Activated CD4-positive, CD25-positive, alpha-beta regulatory T cell treated with anti-CD3 and anti-CD28 coated beads, Interleukin-2, amount 50 U/mL, for 16 hours (primary cell): ENCODE measurements around the gene BAZ2B.

Source experiments
- DNase-seq: peaks from one replicate; pipeline ENCODE4 v3.0.0-alpha.2; 2020; ENCODE audit warnings: low read depth, low spot score

Gene BAZ2B

GRCh38 chr2:159615367-159616285 lies 722 bp downstream of the BAZ2B start:
- no peak for DNase-seq

GRCh38 chr2:159614534-159615366 lies 1.6 kb downstream of the BAZ2B start:
- DNase-seq, result no peak

DNA sequence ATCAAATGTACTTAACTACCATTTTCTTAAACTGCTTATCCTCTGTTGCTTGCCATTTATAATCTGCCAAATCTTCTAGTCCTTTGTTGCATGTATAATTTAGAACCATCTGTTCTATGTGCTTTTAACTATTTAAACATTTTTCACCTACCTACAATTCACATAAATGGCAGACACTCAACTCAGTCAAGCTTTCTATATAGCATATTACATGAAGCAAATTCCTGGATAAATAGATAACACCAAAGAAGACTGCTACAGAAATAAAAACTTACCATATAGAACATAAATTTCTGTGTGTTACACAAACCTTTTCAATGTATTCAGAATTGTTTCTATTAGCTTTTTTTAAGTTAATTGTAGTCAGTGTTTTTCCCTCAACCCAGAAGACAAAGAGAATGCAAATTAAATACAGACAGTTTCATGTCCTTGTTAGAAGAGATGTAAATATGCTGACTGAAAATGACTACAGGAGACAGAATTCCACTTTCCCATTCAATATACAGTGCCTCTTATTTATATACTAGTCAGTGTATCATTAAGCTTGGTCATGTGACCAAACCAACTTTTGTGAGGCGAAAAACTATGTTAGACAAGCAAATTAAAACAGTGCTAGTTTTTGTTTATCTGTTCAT lies 2.6 kb downstream of the BAZ2B start:
- DNase-seq, result no peak

DNA sequence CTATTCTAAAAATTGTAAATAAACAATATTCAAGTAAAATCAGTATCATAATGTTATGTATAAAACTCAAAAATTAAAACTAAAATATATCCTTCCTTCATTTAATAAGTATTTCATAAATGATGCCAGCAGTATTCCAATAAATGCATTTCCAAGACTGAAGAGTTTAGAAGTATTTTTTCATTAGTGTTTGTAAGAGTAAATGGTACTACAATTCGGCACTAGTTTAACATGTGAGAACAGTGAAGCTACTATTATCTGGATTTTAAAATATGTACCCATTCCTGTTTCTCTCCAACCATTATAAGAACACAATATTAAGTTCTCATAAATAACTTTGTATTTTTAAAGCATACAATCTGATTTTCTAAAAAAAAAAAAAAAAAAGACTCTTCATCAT lies 3.3 kb downstream of the BAZ2B start:
- no peak for DNase-seq

DNA sequence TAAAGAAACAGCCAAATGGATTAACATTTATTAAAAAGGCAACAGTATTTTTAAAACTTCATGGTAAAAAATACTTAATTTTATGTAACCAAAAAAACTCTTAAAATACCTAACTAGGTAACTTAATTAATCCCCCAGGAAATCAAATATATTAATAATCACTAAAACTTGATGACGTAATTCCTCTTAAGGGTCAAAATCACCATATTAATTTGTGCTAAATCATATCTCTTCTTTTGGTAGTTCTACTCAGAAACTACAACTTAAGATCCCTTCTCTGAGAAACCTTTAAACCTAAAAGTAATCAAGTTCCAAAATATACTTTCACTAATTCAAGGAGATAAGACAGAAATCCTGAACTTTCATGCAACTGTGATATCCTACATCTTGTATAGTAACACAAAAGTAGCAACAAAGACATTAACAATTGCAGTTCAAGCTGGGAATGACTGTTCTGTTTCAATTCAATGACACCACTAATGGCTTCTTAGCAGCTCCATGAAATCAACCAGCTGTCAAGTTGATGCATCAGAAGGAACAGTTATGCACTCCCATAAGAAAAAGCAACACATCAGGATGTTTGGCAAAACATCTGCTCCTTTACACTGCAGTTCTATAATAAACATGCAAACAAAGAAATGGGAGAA lies 4.0 kb downstream of the BAZ2B start:
- no peak for DNase-seq

DNA sequence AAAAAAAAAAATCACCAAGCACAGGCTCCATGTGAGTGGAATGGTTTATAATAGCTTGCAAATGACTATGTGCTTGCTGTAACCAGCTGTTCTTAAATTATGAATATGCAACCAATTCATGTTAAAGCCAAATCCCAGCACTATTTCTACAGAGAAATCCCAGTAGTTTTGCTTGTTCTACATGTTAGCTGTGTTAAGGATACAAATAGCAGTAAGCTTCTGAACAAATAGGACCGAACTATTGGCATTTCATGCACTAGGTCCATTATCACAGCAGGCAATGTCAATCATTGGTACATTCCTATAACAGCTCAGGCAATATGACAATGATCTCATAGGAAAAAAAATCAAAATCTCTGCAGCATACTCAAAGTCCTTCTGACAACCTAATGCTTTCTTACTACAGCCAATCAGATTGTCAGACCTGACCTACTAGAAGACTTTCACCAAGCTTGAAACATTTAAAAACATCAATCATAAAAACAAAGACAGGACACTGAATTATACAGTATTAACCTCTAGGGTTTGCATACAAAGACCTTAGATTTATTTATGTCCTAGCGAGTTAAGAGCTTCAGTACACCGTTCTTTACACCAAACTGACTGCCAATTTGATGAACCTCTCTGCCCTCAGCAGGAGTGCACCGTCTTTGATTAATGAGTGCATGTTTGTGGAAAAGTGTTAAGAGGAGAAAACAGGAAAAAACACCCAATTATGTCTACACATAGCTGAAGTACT lies 6.4 kb downstream of the BAZ2B start:
- no peak for DNase-seq

DNA sequence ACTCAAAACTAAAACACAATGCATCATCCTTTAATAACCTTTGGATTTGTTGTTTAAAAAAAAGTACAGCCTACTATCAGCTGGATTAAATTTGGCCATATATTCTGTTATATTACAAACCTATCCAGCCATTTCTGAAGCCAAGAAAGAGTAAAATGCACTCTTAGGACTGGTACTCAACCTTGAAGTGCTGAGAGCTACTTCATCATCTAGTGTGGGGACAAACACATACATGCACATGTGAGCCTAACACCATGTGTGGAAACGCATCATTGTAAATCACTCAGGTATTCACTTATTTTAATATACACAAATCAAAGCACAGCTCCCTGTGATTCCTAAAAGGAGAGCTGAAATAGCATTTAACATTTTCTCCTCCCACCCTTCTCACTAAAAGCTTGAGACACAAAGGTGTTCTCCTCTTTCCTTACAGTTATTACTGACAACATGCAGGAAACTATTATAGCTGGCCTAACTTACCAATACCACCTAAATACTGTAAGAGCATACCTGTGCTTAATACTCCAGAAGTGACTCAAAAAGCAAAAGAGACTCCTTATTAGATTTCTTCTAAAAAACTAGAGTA lies 7.5 kb downstream of the BAZ2B start:
- DNase-seq, result no peak

DNA sequence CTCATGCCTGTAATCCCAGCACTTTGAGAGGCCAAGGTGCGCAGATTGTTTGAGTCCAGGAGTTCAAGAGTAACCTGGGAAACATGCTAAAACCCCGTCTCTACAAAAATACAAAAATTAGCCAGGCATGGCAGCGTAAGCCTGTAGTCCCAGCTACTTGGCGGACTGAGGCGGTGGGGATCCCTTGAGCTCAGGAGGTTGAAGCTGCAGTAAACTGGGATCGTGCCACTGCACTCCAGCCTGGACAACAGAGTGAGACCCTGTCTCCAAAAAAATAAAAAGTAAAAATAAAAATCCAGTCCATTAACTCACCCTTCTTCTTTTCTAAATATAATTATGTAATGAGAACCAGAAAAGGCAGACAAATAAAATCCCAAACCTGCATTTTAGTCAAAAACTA lies 8.2 kb downstream of the BAZ2B start:
- no peak for DNase-seq

DNA sequence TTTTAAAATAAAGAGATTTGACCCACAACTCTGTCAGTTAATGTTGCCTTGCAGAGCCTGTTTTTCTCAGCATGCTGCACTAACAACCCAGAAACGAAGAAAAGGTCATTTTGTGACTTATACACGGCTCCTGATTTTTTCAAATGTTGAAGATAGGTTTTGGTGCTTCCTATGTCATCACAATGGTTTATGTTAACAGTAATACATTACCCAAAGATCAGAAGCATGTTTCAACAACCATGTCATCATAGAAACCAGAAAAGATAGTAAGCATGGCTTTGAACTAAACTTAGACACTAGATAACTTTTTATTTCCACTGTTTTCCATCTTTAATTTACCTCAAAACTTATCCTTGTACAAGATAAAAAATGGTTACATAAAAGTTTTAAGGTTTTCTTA lies 10.1 kb downstream of the BAZ2B start:
- no peak for DNase-seq

DNA sequence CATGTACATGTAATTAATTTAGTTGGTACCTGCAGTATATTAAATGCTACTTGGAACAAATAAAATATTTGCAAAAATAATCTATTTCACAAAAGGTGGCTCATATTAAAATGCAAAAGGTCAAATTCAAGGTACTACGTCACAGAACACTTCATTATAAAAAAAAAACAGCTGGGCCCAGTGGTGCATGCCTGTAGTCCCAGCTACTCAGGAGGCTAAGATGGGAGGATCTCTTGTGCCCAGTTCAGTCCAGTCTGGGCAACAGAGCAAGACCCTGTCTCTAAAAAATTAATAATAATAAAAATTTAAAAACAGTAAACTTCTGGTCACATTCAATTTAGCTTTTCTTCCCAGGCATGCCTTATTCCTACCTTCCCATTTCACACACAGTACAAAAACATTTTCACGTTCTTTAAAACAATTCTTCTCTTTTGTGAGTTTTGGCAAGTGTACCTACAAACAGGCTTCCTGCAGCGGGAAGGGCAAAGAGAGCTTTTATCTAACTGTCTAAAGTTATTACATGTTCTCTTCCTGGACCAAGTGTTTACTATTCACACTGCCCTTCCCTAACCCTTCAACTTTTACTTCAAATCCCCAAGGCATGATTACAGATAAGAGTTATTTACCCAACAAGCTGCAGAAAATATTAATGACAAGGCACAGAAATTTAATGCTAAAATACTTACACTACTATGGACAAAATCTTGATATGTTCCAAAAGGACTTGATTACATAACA lies 10.7 kb downstream of the BAZ2B start:
- DNase-seq, result no peak

- no peak for DNase-seq
Measured at GRCh38 chr2:159604159-159604558, 12.2 kb downstream of the BAZ2B start.

- no peak for DNase-seq
Measured at GRCh38 chr2:159600752-159601151, 15.6 kb downstream of the BAZ2B start.

DNA sequence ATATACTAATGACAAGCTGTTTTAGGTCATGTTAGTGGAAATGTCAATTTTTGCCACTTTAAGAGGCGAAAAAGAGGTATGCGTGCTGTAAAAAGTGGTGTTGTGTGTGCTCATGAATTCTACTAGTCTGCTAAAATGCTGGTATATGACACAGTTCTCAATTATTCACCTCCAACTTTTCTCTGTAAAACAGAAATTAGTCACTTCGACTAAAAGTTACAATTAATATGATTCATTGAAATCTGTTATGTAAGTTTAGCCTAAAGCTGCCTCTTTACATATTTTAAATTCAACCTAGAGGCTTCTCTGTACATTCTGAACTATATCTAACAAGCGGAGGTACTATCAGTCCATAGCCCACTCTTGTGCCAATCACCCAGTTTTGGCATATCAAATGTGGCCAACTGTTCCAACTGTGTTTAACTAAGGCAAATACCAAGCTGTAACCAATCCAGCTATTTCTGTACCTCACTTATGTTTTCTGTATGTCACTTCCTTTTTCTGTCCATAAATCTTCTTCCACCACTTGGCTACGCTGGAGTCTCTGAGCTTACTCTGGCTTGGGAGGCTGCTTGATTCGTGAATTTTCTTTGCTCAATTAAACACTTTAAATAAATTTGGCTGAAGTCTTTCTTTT lies 20.8 kb downstream of the BAZ2B start:
- no peak for DNase-seq

GRCh38 chr2:159592441-159592840 lies 23.9 kb downstream of the BAZ2B start:
- DNase-seq, result no peak

DNA sequence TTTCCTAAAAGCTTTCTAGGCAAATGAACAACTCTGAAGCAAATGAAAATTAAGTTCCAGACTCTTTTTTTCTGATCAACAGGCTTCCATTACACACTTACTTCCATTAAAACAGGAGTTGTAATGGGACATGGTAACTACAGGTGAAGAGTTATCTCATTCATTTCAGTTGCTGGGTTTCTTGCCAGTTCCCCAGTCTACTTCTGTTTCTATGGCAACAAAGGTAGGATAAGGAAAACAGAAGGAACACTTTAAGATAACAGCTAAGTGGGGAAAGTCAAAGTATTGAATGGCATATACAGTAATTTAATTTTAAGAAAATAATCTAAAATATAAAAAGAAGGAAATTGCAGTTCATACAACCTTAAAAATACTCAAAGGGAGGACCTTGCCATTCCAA lies 25.1 kb downstream of the BAZ2B start:
- DNase-seq, result no peak

DNA sequence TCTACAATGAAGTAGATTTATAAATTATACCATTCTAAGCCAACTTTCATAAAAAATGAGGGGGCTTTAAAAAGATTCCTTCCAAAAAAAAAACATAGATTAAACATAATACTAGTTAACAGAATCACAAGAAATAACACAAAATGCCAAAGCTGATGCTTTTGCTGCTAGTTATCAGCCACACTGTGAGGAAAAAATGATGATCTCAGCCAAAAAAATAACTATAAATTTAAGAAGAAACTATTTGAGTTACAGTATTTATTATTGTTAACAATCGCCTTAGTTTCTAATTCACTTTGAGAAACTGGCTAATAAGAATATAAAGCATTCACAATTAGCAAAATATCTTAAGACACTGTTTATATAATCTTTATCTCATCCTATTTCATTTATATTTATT lies 27.1 kb downstream of the BAZ2B start:
- no peak for DNase-seq

- DNase-seq, result no peak
Measured at GRCh38 chr2:159586034-159586433, 30.3 kb downstream of the BAZ2B start.

DNA sequence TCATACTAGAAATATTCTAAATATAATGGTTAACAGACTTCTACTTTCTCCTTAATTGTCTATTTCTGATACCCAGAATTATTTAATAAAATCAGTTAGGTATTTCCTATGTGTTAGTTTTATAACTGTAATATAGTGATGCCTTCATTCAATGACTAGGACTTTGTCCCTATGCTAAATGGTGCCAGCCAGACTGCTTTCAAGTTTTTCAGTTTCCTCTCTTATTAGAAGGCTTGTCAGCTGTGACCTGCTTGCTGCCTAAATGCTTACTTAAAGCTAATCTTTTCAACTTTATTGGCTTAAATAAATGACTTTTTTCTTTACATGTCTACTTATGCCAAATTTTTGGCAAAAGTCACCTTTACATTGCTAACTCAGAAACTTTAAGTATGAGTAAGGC lies 30.7 kb downstream of the BAZ2B start:
- DNase-seq, result no peak

DNA sequence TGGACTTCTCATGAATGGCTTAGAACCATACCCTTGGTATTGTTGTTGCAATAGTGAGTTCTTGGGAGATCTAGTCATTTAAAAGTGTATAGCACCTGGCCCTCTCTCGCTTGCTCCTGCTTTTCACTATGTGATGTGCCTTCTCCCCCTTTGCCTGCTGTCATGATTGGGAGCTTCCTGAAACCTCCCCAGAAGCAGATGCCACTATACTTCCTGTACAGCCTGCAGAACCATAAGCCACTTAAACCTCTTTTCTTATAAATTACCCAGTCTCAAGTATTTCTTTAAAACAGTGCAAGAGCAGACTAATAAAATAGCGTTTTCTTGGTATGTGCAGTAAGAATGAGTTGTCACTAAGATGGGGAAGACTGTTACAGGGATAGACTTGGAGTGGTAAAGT lies 31.6 kb downstream of the BAZ2B start:
- no peak for DNase-seq
